ENCODE data around the gene TNXB. TPM values are rescaled to one million over a fixed set of nuclear protein-coding genes. Genes with fewer than 3 reads are reported as not detected.

The TNXB gene
- total RNA-seq, 1 experiment from 2014 or later: 3.3 TPM

Other genes with a start within 250 kb of the TNXB start
- gene NEU1, start 246.5 kb downstream of the TNXB start, total RNA-seq (2014; rRNA removed; shearing (Covaris generic)): 21.2 and 23.3 TPM in 2 replicates
- 0.12 TPM in 1 of 2 replicates, not detected in the other for gene SLC44A4, start 230.3 kb downstream of the TNXB start, total RNA-seq (2014; rRNA removed; shearing (Covaris generic))
- 42.1 and 48.4 TPM in 2 replicates for gene EHMT2, start 211.6 kb downstream of the TNXB start, total RNA-seq (2014; rRNA removed; shearing (Covaris generic))
- gene ZBTB12, start 207.3 kb downstream of the TNXB start, total RNA-seq (2014; rRNA removed; shearing (Covaris generic)): 4.8 and 5.4 TPM in 2 replicates
- 1.2 and 1.5 TPM in 2 replicates for gene C2, start 181.6 kb downstream of the TNXB start, total RNA-seq (2014; rRNA removed; shearing (Covaris generic))
- gene CFB, start 163.2 kb downstream of the TNXB start, total RNA-seq (2014; rRNA removed; shearing (Covaris generic)): not detected in 2 replicates
- gene NELFE, start 150.4 kb downstream of the TNXB start, total RNA-seq (2014; rRNA removed; shearing (Covaris generic)): 66.3 and 70.1 TPM in 2 replicates
- 27.3 and 37.4 TPM in 2 replicates for gene SKIC2, start 150.2 kb downstream of the TNXB start, total RNA-seq (2014; rRNA removed; shearing (Covaris generic))
- gene DXO, start 137.2 kb downstream of the TNXB start, total RNA-seq (2014; rRNA removed; shearing (Covaris generic)): 13.8 and 17.8 TPM in 2 replicates
- 0.81 and 2.5 TPM in 2 replicates for gene C4A, start 127.3 kb downstream of the TNXB start, total RNA-seq (2014; rRNA removed; shearing (Covaris generic))
- gene C4B, start 94.5 kb downstream of the TNXB start, total RNA-seq (2014; rRNA removed; shearing (Covaris generic)): 1.2 and 1.8 TPM in 2 replicates
- 0.08 TPM in 1 of 2 replicates, not detected in the other for gene CYP21A2, start 70.9 kb downstream of the TNXB start, total RNA-seq (2014; rRNA removed; shearing (Covaris generic))
- 26.1 and 33.0 TPM in 2 replicates for gene ATF6B, start 18.9 kb upstream of the TNXB start, total RNA-seq (2014; rRNA removed; shearing (Covaris generic))
- gene FKBPL, start 20.9 kb upstream of the TNXB start, total RNA-seq (2014; rRNA removed; shearing (Covaris generic)): 8.2 and 8.7 TPM in 2 replicates
- 0.25 and 0.30 TPM in 2 replicates for gene PRRT1, start 42.6 kb upstream of the TNXB start, total RNA-seq (2014; rRNA removed; shearing (Covaris generic))
- gene PPT2, start 44.8 kb upstream of the TNXB start, total RNA-seq (2014; rRNA removed; shearing (Covaris generic)): 120 and 150 TPM in 2 replicates
- 6.4 and 8.8 TPM in 2 replicates for gene EGFL8, start 55.3 kb upstream of the TNXB start, total RNA-seq (2014; rRNA removed; shearing (Covaris generic))
- 66.1 and 70.3 TPM in 2 replicates for gene AGPAT1, start 66.7 kb upstream of the TNXB start, total RNA-seq (2014; rRNA removed; shearing (Covaris generic))
- 60.0 and 63.7 TPM in 2 replicates for gene RNF5, start 69.1 kb upstream of the TNXB start, total RNA-seq (2014; rRNA removed; shearing (Covaris generic))
- 0.71 and 1.4 TPM in 2 replicates for gene AGER, start 74.9 kb upstream of the TNXB start, total RNA-seq (2014; rRNA removed; shearing (Covaris generic))
- gene PBX2, start 80.9 kb upstream of the TNXB start, total RNA-seq (2014; rRNA removed; shearing (Covaris generic)): 39.4 and 41.7 TPM in 2 replicates
- gene GPSM3, start 83.3 kb upstream of the TNXB start, total RNA-seq (2014; rRNA removed; shearing (Covaris generic)): 2.8 and 3.6 TPM in 2 replicates
- 4.1 and 4.9 TPM in 2 replicates for gene NOTCH4, start 114.7 kb upstream of the TNXB start, total RNA-seq (2014; rRNA removed; shearing (Covaris generic))